ENCODE data around the gene CSNK2A2. TPM values are rescaled to one million over a fixed set of nuclear protein-coding genes. Genes with fewer than 3 reads are reported as not detected.

The CSNK2A2 gene
- total RNA-seq, 1 donor from 2014 or later = 96.2 TPM

DNA sequence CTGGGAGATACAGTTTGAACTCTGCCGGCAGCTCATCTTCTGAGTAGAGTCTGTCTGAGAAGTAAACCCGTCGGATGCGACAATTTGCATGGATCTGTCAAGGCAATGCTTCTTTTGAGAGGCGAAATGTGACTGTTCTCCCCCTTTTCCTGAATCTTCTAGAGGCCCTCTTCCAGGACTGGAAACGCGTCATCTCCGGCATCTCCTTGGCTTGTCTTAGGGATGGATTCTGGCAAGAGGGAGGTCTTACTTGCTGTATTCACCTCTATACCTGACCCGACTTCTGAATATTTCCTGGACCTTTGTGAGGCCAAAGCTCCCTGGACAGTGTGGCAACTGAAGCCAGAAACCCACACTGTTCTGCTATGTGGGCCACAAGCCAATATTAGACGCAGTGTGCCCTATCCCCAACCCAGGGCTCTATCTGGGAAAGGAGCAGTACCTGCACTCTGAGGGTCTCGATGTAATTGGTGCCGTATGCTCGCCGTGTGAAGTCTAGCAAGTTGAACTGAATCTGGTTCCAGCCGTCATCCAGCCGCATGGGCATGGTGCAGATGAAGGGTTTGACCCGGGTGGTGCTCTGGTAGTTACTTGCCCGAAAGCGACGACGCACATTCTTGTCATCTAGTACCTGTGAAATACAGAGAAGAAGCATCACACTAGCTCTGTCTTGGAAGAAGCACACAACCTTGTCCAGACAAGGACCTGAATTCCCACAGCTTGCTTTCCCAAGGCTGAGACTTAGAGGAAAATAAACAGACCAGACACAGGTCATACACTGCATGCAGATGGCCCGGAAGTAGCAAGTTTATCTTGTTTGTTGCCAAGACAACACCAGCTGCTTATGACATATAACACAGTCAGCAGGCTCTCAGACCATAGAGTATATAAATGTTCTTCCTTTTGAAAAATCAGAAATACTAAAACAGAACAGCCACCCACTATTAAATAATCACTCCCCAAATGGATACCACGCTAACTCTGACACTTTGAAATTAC, 82.8 kb downstream of the CSNK2A2 start:
- FAIRE-seq (no peak), DNase-seq (ENCODE audit: low read depth) (no peak)
- Histone ChIP-seq H3K36me3 (ENCODE audit: insufficient read depth, low read length) (peaks cover 22% of the 10 kb centered on the region), H3K27ac (ENCODE audit: low read depth, low read length) (no peak overlapping the region), H3K4me1 (ENCODE audit: insufficient read depth, low read length) (peaks cover 17% of the 10 kb centered on the region), H3K4me2 (ENCODE audit: low read length) (no peak overlapping the region), H3K79me2 (ENCODE audit: insufficient read depth, low read length) (peaks cover 38% of the 10 kb centered on the region), H3K4me3 (ENCODE audit: insufficient read depth, low read depth, low read length) (no peak overlapping the region), H3K9ac (ENCODE audit: low read length) (no peak overlapping the region), H3K9me3 (ENCODE audit: insufficient read depth, low read depth, low read length) (no peaks in the 10 kb centered on the region), H4K20me1 (ENCODE audit: insufficient read depth, low read length) (peaks cover 55% of the 10 kb centered on the region), H3K27me3 (ENCODE audit: insufficient read depth, low read length) (no peaks in the 10 kb centered on the region), H2AFZ (ENCODE audit: low read depth, low read length) (no peak overlapping the region)
- Mint-ChIP-seq H3K4me3 (ENCODE audit: unreplicated experiment) (no peak overlapping the region), H3K27ac (ENCODE audit: unreplicated experiment) (no peak overlapping the region), H3K27me3 (ENCODE audit: low read depth, unreplicated experiment) (no peaks in the 10 kb centered on the region), H3K9me3 (ENCODE audit: unreplicated experiment) (no peaks in the 10 kb centered on the region), H3K36me3 (ENCODE audit: low read depth, unreplicated experiment) (peaks cover 14% of the 10 kb centered on the region), H3K4me1 (ENCODE audit: low read depth, unreplicated experiment) (peaks cover 19% of the 10 kb centered on the region)
- TF ChIP-seq, protein P1, sequence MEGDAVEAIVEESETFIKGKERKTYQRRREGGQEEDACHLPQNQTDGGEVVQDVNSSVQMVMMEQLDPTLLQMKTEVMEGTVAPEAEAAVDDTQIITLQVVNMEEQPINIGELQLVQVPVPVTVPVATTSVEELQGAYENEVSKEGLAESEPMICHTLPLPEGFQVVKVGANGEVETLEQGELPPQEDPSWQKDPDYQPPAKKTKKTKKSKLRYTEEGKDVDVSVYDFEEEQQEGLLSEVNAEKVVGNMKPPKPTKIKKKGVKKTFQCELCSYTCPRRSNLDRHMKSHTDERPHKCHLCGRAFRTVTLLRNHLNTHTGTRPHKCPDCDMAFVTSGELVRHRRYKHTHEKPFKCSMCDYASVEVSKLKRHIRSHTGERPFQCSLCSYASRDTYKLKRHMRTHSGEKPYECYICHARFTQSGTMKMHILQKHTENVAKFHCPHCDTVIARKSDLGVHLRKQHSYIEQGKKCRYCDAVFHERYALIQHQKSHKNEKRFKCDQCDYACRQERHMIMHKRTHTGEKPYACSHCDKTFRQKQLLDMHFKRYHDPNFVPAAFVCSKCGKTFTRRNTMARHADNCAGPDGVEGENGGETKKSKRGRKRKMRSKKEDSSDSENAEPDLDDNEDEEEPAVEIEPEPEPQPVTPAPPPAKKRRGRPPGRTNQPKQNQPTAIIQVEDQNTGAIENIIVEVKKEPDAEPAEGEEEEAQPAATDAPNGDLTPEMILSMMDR (IDR thresholded peaks at IDR 0.05; ENCODE audit: insufficient read depth, low read depth, low read length) = no peak
- TF ChIP-seq EZH2 (IDR thresholded peaks at IDR 0.05; ENCODE audit: insufficient read depth, low read length) = no peak

DNA sequence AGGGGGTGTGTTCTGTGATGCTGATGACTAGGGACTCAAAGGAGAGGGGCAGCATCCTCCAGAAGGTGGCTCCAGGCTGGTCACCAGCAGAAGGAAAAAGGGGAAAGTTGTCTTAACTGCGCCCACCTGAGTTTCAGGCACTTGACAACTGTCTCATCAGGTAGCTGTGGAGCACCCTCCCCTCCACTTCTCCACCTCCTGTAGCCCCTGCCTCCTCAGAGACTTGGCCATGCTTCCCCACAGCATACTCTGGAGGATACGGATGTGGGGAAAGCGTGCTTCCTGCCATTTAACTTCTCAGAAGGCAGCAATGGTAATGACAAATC, 86.6 kb downstream of the CSNK2A2 start:
- H3K27me3 Mint-ChIP-seq (ENCODE audit: low read depth, unreplicated experiment) = no peaks in the 10 kb centered on the region
- TF ChIP-seq EZH2 (IDR thresholded peaks at IDR 0.05; ENCODE audit: insufficient read depth, low read length) = no peak
- TF ChIP-seq, protein P1 (IDR thresholded peaks at IDR 0.05; ENCODE audit: insufficient read depth, low read depth, low read length) = no peak
- no peak for DNase-seq (ENCODE audit: low read depth)
- H3K9me3 ChIP-seq (ENCODE audit: insufficient read depth, low read depth, low read length) = no peaks in the 10 kb centered on the region
- H3K27me3 ChIP-seq (ENCODE audit: insufficient read depth, low read length) = no peaks in the 10 kb centered on the region
- no peak overlapping the region for H3K27ac ChIP-seq (ENCODE audit: low read depth, low read length)
- no peak overlapping the region for H3K4me3 ChIP-seq (ENCODE audit: insufficient read depth, low read depth, low read length)
- no peaks in the 10 kb centered on the region for H3K9me3 Mint-ChIP-seq (ENCODE audit: unreplicated experiment)
- H3K4me1 Mint-ChIP-seq (ENCODE audit: low read depth, unreplicated experiment) = peaks cover 16% of the 10 kb centered on the region
- H4K20me1 ChIP-seq (ENCODE audit: insufficient read depth, low read length) = peaks cover 17% of the 10 kb centered on the region
- H3K79me2 ChIP-seq (ENCODE audit: insufficient read depth, low read length) = peaks cover under 1% of the 10 kb centered on the region
- peaks cover 11% of the 10 kb centered on the region for H3K4me1 ChIP-seq (ENCODE audit: insufficient read depth, low read length)
- no peak overlapping the region for H3K4me3 Mint-ChIP-seq (ENCODE audit: unreplicated experiment)
- no peak overlapping the region for H3K27ac Mint-ChIP-seq (ENCODE audit: unreplicated experiment)
- no peak overlapping the region for H3K4me2 ChIP-seq (ENCODE audit: low read length)
- peaks cover 20% of the 10 kb centered on the region for H3K36me3 ChIP-seq (ENCODE audit: insufficient read depth, low read length)
- H3K36me3 Mint-ChIP-seq (ENCODE audit: low read depth, unreplicated experiment) = peaks cover 12% of the 10 kb centered on the region
- H2AFZ ChIP-seq (ENCODE audit: low read depth, low read length) = no peak overlapping the region
- no peak overlapping the region for H3K9ac ChIP-seq (ENCODE audit: low read length)
- no peak for FAIRE-seq

Measured in astrocyte (in vitro differentiated cells and primary cell).